ENCODE data around the gene KIAA1958. TPM values are rescaled to one million over a fixed set of nuclear protein-coding genes. Genes with fewer than 3 reads are reported as not detected.
A peak's percentile ranks its signal among the peaks of the same experiment; 100 is the strongest.
"Not testable (repeated sequence)": the region's sequence is repeated elsewhere in the genome, so short reads cannot be mapped to it uniquely, and the experiment has no call there.

The KIAA1958 gene
- total RNA-seq, 1 donor from 2014 or later: 55.3 TPM

DNA sequence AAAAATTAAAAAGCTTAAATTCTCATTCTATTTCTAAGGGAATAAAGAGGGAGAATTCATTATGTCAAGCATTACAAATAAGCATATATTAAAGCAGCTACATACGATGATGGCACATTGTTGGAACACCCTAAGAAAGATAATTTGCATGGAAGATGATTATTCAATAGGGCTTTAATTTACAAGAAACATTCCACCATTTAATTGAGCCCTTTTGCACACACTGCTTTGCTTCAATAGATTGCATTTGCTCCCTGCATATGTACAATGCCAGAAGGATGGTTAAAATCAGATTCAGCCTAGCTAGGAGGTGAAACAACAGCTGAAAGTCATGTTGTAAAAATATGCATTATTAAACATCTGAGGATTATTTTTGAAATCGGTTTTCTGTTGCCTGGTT lies 21.8 kb downstream of the KIAA1958 start:
- Mint-ChIP-seq H3K27me3 (no peaks in the 10 kb centered on the region), H3K4me3 (ENCODE audit: low read depth) (no peak overlapping the region), H3K4me1 (ENCODE audit: low read depth) (peaks cover 18% of the 10 kb centered on the region), H3K36me3 (ENCODE audit: insufficient read depth) (peaks cover 5% of the 10 kb centered on the region), H3K27ac (no peak overlapping the region), H3K9me3 (ENCODE audit: low read depth) (no peaks in the 10 kb centered on the region)
- TF ChIP-seq, protein P1, sequence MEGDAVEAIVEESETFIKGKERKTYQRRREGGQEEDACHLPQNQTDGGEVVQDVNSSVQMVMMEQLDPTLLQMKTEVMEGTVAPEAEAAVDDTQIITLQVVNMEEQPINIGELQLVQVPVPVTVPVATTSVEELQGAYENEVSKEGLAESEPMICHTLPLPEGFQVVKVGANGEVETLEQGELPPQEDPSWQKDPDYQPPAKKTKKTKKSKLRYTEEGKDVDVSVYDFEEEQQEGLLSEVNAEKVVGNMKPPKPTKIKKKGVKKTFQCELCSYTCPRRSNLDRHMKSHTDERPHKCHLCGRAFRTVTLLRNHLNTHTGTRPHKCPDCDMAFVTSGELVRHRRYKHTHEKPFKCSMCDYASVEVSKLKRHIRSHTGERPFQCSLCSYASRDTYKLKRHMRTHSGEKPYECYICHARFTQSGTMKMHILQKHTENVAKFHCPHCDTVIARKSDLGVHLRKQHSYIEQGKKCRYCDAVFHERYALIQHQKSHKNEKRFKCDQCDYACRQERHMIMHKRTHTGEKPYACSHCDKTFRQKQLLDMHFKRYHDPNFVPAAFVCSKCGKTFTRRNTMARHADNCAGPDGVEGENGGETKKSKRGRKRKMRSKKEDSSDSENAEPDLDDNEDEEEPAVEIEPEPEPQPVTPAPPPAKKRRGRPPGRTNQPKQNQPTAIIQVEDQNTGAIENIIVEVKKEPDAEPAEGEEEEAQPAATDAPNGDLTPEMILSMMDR (IDR thresholded peaks at IDR 0.05; ENCODE audit: unreplicated experiment): no peak
- DNase-seq (ENCODE audit: low spot score, unreplicated experiment): no peak

DNA sequence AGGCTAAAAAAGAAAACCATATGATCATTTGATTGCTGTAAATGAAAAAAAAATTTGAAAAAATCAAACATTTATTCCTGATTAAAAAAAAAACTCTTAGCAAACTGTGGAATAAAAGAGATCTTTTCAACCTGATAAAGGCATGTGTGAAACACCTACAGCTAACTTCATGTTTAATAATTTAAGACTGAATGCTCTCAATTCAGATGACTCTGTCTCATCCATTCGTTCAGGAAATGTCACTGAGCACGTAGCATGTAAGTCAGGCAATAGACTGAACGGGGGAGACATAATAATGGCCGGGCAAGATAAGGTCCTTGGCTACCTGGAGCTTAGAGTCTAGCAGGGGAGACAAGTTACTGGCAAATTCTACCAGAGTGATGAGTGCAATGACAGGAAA lies 25.8 kb downstream of the KIAA1958 start:
- H3K27ac Mint-ChIP-seq: peak overlapping the region; percentile 90
- not testable (repeated sequence) for H3K4me3 Mint-ChIP-seq (ENCODE audit: low read depth); H3K36me3 Mint-ChIP-seq (ENCODE audit: insufficient read depth); H3K4me1 Mint-ChIP-seq (ENCODE audit: low read depth); DNase-seq (ENCODE audit: low spot score, unreplicated experiment); H3K27me3 Mint-ChIP-seq; H3K9me3 Mint-ChIP-seq (ENCODE audit: low read depth)

DNA sequence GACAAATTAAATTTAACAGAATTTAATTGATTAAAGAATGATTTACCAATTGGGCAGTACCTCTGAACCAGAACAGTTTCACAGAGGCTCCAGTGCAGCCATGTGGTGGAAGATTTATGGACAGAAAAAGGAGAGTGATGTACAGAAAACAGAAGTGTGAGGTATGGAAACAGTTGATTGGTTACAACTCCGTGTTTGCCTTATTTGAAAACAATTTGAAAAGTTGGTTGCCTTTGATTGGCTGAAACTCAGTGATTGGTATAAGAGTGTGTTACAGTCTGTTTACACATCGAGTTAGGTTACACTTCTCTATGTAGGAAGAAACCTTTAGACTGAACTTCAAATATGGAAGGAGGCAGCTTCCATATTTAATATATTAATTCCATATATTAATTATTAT lies 30.1 kb downstream of the KIAA1958 start:
- DNase-seq (ENCODE audit: low spot score, unreplicated experiment): no peak

DNA sequence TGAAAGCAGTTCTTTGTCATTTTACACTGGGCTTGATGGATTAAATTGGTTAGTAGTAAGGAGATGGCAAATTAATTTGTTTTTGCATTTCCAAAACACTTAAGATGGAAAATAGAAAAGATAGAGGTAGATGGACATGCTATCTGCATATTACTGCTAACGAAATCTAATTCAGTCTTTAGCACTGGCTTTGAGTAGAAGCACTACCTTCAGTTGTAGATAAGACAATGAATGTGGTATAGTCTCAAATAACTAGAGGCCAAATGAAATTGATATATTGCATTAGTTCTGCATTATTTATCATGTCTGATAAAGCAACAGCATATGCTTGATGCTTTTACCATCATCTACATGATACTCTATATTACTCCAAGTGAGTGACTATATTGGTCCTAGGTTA lies 33.4 kb downstream of the KIAA1958 start:
- TF ChIP-seq, protein P1 (IDR thresholded peaks at IDR 0.05; ENCODE audit: unreplicated experiment): no peak
- H3K36me3 Mint-ChIP-seq (ENCODE audit: insufficient read depth): peaks cover 2% of the 10 kb centered on the region
- DNase-seq (ENCODE audit: low spot score, unreplicated experiment): no peak
- H3K27me3 Mint-ChIP-seq: no peaks in the 10 kb centered on the region
- H3K4me1 Mint-ChIP-seq (ENCODE audit: low read depth): peaks cover 2% of the 10 kb centered on the region
- no peak overlapping the region for H3K4me3 Mint-ChIP-seq (ENCODE audit: low read depth)
- no peak overlapping the region for H3K27ac Mint-ChIP-seq
- H3K9me3 Mint-ChIP-seq (ENCODE audit: low read depth): no peaks in the 10 kb centered on the region

More for the DNA sequence above, 30.1 kb downstream of the KIAA1958 start:
- Mint-ChIP-seq H3K4me1 (ENCODE audit: low read depth) (peaks cover 2% of the 10 kb centered on the region), H3K36me3 (ENCODE audit: insufficient read depth) (peaks cover 5% of the 10 kb centered on the region), H3K4me3 (ENCODE audit: low read depth) (no peak overlapping the region), H3K27ac (no peak overlapping the region), H3K9me3 (ENCODE audit: low read depth) (no peaks in the 10 kb centered on the region), H3K27me3 (no peaks in the 10 kb centered on the region)
- TF ChIP-seq, protein P1 (IDR thresholded peaks at IDR 0.05; ENCODE audit: unreplicated experiment): no peak

DNA sequence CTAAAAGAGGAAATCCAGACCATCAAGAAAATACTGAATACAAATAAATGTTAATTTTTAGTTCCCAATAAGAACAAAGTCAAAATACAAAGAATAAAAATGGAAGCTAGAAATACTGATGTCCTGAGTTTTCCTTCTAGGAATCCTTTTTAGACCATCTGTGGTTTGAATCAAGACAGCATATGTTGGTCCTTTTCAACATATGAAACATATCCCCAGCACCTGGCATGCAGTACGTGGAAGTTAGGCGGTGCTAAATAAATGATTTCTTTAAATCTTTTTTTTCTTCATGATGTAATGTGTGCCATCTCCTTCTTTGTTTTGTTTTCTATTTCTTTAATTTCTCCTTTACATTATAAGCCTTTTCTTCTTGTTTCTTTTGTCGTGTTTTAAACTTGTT lies 34.0 kb downstream of the KIAA1958 start:
- H3K9me3 Mint-ChIP-seq (ENCODE audit: low read depth): no peaks in the 10 kb centered on the region
- H3K4me1 Mint-ChIP-seq (ENCODE audit: low read depth): peaks cover 2% of the 10 kb centered on the region
- H3K27me3 Mint-ChIP-seq: no peaks in the 10 kb centered on the region
- H3K27ac Mint-ChIP-seq: no peak overlapping the region
- no peak overlapping the region for H3K4me3 Mint-ChIP-seq (ENCODE audit: low read depth)
- H3K36me3 Mint-ChIP-seq (ENCODE audit: insufficient read depth): peaks cover 2% of the 10 kb centered on the region
- TF ChIP-seq, protein P1 (IDR thresholded peaks at IDR 0.05; ENCODE audit: unreplicated experiment): no peak
- DNase-seq (ENCODE audit: low spot score, unreplicated experiment): no peak

DNA sequence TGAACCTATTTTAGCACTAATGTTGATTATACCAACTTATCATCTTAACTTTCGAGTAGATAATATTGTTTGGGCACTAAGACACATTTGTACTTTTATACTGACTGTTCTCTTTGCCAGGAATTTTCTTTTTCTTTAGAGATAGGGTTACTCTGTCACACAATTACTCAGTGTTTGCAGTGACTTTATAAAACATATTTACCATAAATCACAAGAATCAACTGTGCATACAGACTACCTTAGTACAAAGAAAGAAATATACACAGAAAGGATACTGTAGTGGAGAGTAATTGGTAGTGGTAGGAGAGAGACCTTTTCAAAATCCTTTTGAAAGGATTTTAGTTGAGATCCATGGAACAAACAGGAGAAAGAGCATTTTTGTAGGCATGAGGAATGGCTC lies 40.3 kb downstream of the KIAA1958 start:
- H3K9me3 Mint-ChIP-seq (ENCODE audit: low read depth): no peaks in the 10 kb centered on the region
- no peak for DNase-seq (ENCODE audit: low spot score, unreplicated experiment)
- TF ChIP-seq, protein P1 (IDR thresholded peaks at IDR 0.05; ENCODE audit: unreplicated experiment): no peak
- H3K27ac Mint-ChIP-seq: peak overlapping the region; percentile 4
- H3K27me3 Mint-ChIP-seq: no peaks in the 10 kb centered on the region
- peaks cover 3% of the 10 kb centered on the region for H3K36me3 Mint-ChIP-seq (ENCODE audit: insufficient read depth)
- H3K4me1 Mint-ChIP-seq (ENCODE audit: low read depth): peaks cover 23% of the 10 kb centered on the region
- no peak overlapping the region for H3K4me3 Mint-ChIP-seq (ENCODE audit: low read depth)

Measured in progenitor cell of endocrine pancreas (in vitro differentiated cells).